Neural cell (in vitro differentiated cells): Measurements from ENCODE around the gene CPZ.

Source experiments
- CTCF ChIP-seq: fragments of 450-650 bp; IDR thresholded peaks from 2 replicates; pipeline ENCODE4 v1.5.1; 2014; ENCODE audit warnings: antibody characterized with exemption, mild to moderate bottlenecking, moderate library complexity; ENCODE audit not compliant: poor library complexity, severe bottlenecking
- EP300 ChIP-seq: fragments of 450-650 bp; conservative IDR thresholded peaks from 2 replicates; pipeline ENCODE4 v1.6.1; 2014; ENCODE audit warnings: antibody characterized with exemption, mild to moderate bottlenecking, moderate library complexity; ENCODE audit not compliant: poor library complexity, severe bottlenecking
- POLR2AphosphoS5 ChIP-seq: IDR thresholded peaks from 2 replicates; pipeline ENCODE4 v1.6.1; 2012
- TF ChIP-seq, protein P1 (sequence below): IDR thresholded peaks from 2 replicates; pipeline ENCODE4 v1.6.1; 2012; ENCODE audit warnings: borderline replicate concordance

DNA sequence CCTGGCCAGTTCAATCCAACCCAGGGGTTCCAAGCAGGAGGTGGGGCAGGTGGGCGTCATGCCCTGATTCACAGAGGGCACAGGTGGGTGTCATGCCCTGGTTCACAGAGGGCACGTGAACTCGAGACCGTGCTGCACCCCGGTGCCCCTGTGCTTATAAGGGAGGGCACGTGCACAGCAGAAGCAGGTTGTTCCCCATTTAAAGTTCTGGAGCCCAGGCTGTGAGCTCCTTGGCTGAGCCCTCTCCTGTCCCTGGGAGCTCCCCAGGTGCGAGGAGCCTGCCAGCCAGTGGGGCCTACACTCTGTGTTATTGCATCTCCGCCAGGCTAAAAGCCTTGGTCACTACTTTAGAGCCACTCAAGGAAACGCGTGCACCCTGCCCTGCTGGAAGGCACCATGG, 3.2 kb upstream of the CPZ start:
- TF ChIP-seq CTCF (no peak), EP300 (no peak), POLR2AphosphoS5 (no peak)
- TF ChIP-seq, protein P1, sequence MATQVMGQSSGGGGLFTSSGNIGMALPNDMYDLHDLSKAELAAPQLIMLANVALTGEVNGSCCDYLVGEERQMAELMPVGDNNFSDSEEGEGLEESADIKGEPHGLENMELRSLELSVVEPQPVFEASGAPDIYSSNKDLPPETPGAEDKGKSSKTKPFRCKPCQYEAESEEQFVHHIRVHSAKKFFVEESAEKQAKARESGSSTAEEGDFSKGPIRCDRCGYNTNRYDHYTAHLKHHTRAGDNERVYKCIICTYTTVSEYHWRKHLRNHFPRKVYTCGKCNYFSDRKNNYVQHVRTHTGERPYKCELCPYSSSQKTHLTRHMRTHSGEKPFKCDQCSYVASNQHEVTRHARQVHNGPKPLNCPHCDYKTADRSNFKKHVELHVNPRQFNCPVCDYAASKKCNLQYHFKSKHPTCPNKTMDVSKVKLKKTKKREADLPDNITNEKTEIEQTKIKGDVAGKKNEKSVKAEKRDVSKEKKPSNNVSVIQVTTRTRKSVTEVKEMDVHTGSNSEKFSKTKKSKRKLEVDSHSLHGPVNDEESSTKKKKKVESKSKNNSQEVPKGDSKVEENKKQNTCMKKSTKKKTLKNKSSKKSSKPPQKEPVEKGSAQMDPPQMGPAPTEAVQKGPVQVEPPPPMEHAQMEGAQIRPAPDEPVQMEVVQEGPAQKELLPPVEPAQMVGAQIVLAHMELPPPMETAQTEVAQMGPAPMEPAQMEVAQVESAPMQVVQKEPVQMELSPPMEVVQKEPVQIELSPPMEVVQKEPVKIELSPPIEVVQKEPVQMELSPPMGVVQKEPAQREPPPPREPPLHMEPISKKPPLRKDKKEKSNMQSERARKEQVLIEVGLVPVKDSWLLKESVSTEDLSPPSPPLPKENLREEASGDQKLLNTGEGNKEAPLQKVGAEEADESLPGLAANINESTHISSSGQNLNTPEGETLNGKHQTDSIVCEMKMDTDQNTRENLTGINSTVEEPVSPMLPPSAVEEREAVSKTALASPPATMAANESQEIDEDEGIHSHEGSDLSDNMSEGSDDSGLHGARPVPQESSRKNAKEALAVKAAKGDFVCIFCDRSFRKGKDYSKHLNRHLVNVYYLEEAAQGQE: no peak
